Stimulated activated CD4-positive, alpha-beta T cell treated with anti-CD3 and anti-CD28 coated beads, Interleukin-15, amount 100 ng/mL, for 48 hours (primary cell): Measurements from ENCODE around the gene KIF24.
"Not testable (repeated sequence)": the region's sequence is repeated elsewhere in the genome, so short reads cannot be mapped to it uniquely, and the experiment has no call there.

Experiments
- DNase-seq, 2 donors: peaks; one replicate each; pipeline ENCODE4 v3.0.0-alpha.2; 2020; ENCODE audit warnings: low read depth in 2 of 2

Gene KIF24

DNA sequence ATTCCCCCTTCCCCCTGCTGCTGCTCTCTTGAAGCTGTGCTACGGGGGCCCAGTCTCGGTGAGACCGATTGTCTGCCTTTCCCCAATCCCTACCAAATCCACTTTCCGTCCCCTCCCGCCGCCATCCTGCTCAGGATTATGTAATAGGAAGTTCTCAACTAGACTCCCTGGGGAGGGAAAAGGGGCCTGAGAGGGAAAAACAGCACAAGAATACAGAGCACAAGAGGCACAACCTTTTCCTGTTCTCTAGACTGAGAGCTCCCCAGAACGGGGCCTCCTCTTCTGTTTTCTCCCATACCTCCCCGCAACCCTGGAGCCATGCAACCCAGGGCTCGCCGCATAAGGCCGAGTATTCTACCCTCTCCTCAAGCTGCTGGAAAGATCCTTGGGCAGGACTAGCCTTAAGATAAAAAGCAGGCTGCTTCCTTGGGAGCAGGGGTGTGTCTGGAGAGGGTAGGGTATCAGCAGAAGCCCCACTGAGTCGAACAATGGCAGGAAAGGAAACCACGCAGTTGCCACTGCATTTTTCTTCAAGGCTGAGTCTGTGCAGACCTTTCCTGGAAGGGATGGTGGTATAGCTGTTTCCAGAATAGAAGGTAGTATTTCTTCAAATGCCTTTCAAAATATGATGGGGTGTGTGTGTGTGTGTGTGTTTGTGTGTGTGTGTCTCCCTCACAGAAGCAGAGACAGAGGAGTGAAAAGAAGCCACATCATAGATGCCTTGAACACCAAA is 34.7 kb upstream of the KIF24 start:
- no peak for DNase-seq

- DNase-seq, result no peak
These were observed 33.6 kb upstream of the KIF24 start for GRCh38 chr9:34362614-34363214.

GRCh38 chr9:34352957-34353356 is 23.9 kb upstream of the KIF24 start:
- not testable (repeated sequence) for DNase-seq

- DNase-seq, result not testable (repeated sequence)
These were observed 23.1 kb upstream of the KIF24 start for GRCh38 chr9:34352122-34352652.

- DNase-seq, result no peak
These were observed 20.3 kb upstream of the KIF24 start for GRCh38 chr9:34349324-34349723.

DNA sequence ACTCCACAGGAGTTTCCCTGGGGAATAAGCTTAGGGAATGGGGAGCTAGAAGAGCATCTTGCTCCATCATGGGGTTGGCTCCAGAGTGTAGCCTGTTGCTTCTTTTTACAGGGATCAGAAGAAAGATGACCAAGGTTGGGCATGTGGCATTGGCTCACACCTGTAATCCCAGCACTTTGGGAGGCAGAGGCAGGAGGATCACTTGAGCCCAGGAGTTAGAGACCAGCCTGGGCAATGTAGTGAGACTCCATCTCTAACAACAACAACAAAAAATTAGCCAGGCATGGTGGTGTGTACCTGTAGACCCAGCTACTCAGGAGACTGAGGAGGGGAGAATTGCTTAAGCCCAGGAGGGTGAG is 18.7 kb upstream of the KIF24 start:
- DNase-seq, result no peak

DNA sequence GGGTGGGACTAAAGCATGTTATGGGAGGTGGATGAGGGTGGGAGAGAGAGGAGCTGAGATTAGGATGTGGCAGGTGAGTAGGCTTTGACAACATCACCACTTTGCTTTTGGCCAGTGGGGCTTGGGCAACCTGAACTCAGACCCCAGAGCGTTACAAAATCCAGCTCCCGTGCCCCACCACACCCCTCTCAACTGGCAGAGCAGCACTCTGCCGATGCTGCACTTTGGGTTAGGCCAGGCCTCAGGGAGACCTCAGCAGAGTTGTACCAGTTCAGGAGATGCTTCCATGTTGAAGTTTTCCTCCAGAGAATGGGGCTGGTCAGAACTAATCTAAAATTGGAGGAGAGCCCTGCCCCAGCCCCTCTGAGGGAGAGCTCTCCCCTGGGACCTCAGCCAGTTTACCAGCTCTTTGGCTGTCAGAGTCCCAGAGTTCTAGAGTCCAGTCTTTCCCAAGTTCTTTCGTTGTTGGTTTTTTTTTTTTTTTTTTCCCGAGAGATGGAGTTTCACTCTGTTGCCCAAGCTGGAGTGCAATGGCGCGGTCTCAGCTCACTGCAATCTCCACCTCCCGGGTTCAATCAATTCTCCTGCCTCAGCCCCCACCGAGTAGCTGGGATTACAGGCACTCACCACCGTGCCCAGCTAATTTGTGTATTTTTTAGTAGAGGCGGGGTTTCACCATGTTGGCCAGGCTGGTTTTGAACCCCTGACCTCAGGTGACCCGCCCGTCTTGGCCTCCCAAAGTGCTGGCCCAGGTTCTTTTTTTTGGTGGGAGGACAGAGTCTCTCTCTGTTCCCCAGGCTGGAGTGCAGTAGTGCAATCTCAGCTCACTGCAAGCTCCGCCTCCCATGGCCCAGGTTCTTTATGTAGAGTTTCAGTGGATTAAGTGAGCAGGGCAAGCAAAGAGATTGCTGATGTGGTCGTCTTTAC is 18.1 kb upstream of the KIF24 start:
- DNase-seq, result no peak

DNA sequence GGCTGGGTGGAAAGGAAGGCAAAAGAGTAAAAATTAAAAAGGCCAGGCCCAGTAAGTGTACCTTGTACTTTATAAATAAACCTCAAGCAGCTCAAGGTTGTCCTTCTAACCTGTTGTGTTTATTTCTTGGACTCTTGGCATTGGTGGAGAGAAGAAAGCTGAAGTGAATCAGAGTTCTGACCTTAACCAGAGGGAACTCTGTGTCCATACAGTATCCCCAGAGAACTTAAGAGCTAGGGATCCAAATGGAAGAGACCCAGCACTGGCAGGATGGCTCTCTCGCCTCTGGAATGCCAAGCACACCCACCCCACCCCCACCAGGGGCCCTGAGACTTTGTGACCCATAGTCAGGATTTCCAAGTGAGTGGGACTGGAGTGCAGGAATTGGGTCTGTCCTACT is 14.5 kb upstream of the KIF24 start:
- no peak for DNase-seq

GRCh38 chr9:34343090-34343489 is 14.0 kb upstream of the KIF24 start:
- no peak for DNase-seq

DNA sequence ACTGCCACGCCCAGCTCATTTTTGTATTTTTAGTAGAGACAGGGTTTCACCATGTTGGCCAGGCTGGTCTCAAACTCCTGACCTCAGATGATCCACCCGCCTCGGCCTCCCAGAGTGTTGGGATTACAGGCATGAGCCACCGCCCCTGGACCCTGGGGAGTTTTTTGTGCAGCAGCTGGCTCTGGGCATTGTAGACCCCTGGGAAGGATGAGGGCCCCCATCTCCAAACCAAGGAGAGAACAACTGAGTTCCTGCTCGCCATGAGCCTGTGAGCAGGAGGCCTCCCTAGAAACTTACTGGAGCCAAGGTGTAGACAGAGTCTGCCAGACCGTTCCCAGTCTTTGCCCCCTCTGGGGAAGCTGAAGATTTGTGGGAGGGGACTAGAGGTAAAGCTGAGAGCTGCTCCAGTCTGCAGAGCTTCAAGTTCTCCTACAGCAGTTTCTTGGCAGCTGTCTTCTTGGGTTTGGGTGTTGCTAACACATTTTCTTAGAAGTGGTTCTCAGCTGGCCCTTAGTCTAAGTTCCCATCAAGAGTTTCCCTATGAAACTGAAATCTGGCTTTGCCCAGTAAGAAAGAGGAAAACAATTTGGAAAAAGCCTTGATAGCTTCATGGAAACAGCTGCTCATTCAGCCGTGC is 12.7 kb upstream of the KIF24 start:
- no peak for DNase-seq

DNA sequence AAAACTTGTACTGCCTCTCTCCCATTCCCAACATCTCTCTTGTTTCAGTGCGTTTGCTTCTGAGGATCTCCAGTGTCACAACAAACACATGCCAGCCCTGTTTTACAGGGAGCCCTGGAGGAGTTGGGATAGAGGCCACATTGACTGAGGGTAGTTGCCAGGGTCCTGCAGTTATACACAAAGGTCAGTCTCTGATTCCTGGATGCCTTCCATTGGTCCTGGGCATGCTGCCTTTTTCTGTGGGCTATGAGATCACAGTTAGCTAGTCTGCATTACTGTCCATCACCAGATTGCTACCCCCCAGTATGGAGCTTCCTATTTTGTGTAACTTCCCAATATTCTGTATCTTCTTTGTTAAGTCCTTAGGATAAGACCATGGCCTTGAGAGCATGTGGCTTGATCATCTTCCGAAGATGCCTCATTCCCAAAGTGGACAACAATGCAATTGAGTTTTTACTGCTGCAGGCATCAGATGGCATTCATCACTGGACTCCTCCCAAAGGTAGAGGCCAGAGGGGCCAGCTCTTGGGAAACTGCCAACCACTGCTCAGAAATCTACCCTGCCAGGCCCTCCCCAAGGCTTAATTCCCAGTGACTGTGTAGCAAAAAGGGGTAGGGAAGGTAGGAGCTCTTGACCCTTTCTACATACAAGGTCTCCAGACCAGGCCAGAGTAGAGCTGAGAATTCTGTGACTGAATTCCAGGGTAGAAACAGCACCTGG is 9.8 kb upstream of the KIF24 start:
- no peak for DNase-seq

DNA sequence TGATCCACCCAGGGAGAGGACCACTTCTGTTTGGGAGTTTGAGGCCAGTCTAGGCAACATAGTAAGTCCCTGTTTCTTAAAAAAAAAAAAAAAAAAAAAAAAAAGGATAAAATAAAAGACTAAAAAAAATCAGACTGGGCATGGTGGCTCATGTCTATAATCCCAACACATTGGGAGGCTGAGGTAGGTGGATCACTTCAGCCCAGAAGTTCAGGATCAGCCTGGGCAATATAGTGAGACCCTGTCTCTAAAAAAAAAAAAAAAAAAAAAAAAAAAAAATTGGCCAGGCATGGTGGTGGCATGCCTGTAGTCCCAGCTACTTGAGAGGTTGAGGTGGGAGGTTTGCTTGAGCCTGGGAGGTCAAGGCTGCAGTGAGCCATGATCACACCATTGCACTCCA is 9.0 kb upstream of the KIF24 start:
- not testable (repeated sequence) for DNase-seq

DNA sequence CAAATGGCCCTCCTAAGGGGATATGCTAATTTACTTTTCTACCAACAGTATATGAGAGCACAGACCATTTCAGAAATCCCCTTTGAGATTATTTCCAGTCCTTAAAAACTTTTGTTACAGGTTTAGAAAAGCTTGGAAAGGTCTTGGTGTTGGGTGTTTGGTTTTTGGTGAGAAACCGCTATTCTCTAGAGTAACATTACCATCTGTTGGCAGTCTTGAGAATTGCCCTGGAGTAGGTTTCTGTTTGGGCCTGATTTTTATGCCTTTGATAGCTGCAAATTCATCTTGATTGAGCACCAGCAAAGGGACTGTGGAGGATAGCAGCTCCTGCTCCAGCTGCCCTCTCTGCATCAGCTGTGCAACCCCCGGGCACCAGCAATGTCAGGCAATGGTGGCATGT is 8.3 kb upstream of the KIF24 start:
- DNase-seq, result no peak

- no peak for DNase-seq
These were observed 6.3 kb upstream of the KIF24 start for GRCh38 chr9:34335376-34335775.

DNA sequence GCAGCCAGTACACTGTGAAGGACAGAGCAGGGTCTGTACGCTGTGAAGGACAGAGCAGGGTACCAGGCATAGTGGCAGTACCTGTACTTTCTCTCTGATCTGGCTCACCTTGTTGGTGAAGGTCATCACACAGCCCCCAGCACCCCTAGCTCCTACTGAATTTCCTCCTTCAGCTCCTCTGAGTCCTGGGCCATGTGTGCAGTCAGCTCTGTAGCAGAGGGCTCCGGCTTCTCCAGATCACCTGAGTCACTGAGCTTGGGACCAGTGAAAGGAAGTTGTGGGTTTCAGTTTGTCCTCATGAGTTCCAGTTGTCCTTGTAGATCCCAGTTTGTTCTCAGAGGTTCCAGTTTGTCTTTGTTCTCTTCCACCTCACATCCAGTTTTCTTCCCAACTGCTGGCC is 5.8 kb upstream of the KIF24 start:
- DNase-seq, result no peak

DNA sequence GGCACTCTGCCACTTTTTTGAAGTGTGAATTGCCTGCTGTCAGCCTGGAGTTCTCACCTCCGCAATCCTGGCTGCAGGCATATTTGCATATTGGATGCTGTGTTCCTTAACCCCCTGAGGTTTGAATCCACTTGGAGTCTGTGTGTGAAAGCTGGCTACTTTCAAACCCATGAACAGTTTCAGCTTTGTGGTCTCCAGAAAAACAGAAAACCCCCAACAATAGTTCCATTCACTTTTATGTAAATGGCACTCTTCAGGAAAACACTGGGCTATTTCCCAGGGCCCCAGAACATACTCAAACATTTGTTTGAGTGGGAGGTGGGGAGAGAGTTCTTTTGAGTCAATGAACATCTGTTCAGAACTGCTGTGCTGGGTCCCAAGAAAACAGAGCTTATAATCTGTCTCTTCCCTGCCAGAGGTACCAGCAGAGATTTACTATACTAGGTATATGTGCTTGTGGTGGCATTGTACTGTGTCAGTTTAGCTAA is 5.3 kb upstream of the KIF24 start:
- no peak for DNase-seq

DNA sequence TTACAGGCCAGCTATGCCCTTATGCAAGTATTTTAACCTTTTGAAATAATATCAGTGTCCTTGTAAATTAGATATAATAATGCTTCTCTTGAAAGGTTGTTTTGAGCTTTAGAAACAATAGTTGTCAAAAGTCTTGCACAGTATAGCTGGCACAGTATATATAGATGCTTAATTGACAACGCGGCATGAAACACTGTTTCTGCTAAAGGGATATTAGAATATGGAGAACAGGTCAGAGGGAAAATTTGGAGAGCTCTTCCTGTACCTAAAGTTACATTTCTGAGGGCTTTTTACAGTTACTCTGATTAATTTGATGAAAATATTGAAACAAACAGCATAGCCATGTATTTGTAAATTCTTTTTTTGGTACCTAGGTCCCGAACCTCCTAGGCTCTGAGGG is 4.8 kb upstream of the KIF24 start:
- no peak for DNase-seq

GRCh38 chr9:34332076-34332964 is 3.3 kb upstream of the KIF24 start:
- no peak for DNase-seq

DNA sequence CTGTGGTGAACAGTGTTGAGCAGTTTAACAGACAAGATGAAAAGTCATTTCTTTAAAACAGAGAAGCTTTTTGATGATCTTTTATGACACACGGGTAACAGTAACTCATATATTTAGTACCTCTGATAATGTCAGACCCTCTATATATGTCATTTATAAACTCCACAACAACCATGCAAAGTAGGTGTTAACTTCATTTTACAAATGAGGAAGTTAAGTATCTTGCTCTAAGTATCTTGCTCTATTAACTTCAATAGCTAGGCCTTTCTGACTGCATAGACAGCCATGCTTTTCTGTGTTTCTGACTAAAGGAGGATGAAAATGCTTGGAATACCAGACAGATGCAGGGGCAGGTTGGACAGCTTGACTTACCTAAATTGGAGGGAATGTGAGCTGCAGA is 2.1 kb upstream of the KIF24 start:
- DNase-seq, result no peak

GRCh38 chr9:34328500-34328986 is 525 bp downstream of the KIF24 start:
- DNase-seq, result no peak
